ENCODE results near the gene INKA2.

The INKA2 gene

GRCh38 chr1:111769517-111770146, 30.4 kb upstream of the INKA2 start:
- TF ChIP-seq POLR2A (IDR thresholded peaks at IDR 0.05; ENCODE audit: low read depth, low read length), result 0 out of 2 replicates have a peak, but pooled peaks have one; percentile 15
- TF ChIP-seq POLR2AphosphoS5 (IDR thresholded peaks at IDR 0.05; ENCODE audit: low read depth, low read length), result no peak
- DNase-seq (ENCODE audit: insufficient read length) (no peak), FAIRE-seq (peak; percentile 70)

GRCh38 chr1:111768625-111769024, 29.4 kb upstream of the INKA2 start:
- TF ChIP-seq POLR2A (IDR thresholded peaks at IDR 0.05; ENCODE audit: low read depth, low read length) (no peak), POLR2AphosphoS5 (IDR thresholded peaks at IDR 0.05; ENCODE audit: low read depth, low read length) (no peak), TAF1 (IDR thresholded peaks at IDR 0.05; ENCODE audit: borderline replicate concordance, low read depth, low read length) (no peak)
- no peak for FAIRE-seq
- no peak for DNase-seq (ENCODE audit: insufficient read length)

GRCh38 chr1:111768023-111768422, 28.8 kb upstream of the INKA2 start:
- TF ChIP-seq POLR2A (IDR thresholded peaks at IDR 0.05; ENCODE audit: low read depth, low read length) (no peak), POLR2AphosphoS5 (IDR thresholded peaks at IDR 0.05; ENCODE audit: low read depth, low read length) (no peak)
- FAIRE-seq (no peak), DNase-seq (ENCODE audit: insufficient read length) (no peak)

- TF ChIP-seq POLR2A (IDR thresholded peaks at IDR 0.05; ENCODE audit: low read depth, low read length), result no peak
- TF ChIP-seq POLR2AphosphoS5 (IDR thresholded peaks at IDR 0.05; ENCODE audit: low read depth, low read length), result no peak
- DNase-seq (ENCODE audit: insufficient read length) (no peak), FAIRE-seq (no peak)
Measured at GRCh38 chr1:111762332-111762731, 23.1 kb upstream of the INKA2 start.

- TF ChIP-seq POLR2AphosphoS5 (IDR thresholded peaks at IDR 0.05; ENCODE audit: low read depth, low read length), result no peak
- no peak for TF ChIP-seq POLR2A (IDR thresholded peaks at IDR 0.05; ENCODE audit: low read depth, low read length)
- no peak for TF ChIP-seq TAF1 (IDR thresholded peaks at IDR 0.05; ENCODE audit: borderline replicate concordance, low read depth, low read length)
- no peak for DNase-seq (ENCODE audit: insufficient read length)
- FAIRE-seq, result no peak
Measured at GRCh38 chr1:111761717-111762116, 22.5 kb upstream of the INKA2 start.

- no peak for DNase-seq (ENCODE audit: insufficient read length)
- no peak for TF ChIP-seq TAF1 (IDR thresholded peaks at IDR 0.05; ENCODE audit: borderline replicate concordance, low read depth, low read length)
- no peak for TF ChIP-seq POLR2AphosphoS5 (IDR thresholded peaks at IDR 0.05; ENCODE audit: low read depth, low read length)
- no peak for TF ChIP-seq POLR2A (IDR thresholded peaks at IDR 0.05; ENCODE audit: low read depth, low read length)
- FAIRE-seq, result no peak
Measured at GRCh38 chr1:111758373-111758772, 19.2 kb upstream of the INKA2 start.

GRCh38 chr1:111756124-111756513, 16.9 kb upstream of the INKA2 start:
- TF ChIP-seq TAF1 (IDR thresholded peaks at IDR 0.05; ENCODE audit: borderline replicate concordance, low read depth, low read length) (no peak), POLR2A (IDR thresholded peaks at IDR 0.05; ENCODE audit: low read depth, low read length) (no peak), POLR2AphosphoS5 (IDR thresholded peaks at IDR 0.05; ENCODE audit: low read depth, low read length) (no peak)
- DNase-seq (ENCODE audit: insufficient read length) (no peak), FAIRE-seq (no peak)

GRCh38 chr1:111755331-111756123, 16.3 kb upstream of the INKA2 start, which contains the start of gene DDX20:
TSS of gene DDX20 (plus strand) at chr1:111755901. CDS start at chr1:111755925, 24 bp downstream.
- DNase-seq (ENCODE audit: insufficient read length) (peak; percentile 92), FAIRE-seq (peak; percentile 95)
- TF ChIP-seq TAF1 (IDR thresholded peaks at IDR 0.05; ENCODE audit: borderline replicate concordance, low read depth, low read length) (peak; percentile 87), POLR2AphosphoS5 (IDR thresholded peaks at IDR 0.05; ENCODE audit: low read depth, low read length) (peak; percentile 94), POLR2A (IDR thresholded peaks at IDR 0.05; ENCODE audit: low read depth, low read length) (peak; percentile 89)

GRCh38 chr1:111754984-111755330, 15.8 kb upstream of the INKA2 start:
- no peak for TF ChIP-seq TAF1 (IDR thresholded peaks at IDR 0.05; ENCODE audit: borderline replicate concordance, low read depth, low read length)
- no peak for TF ChIP-seq POLR2AphosphoS5 (IDR thresholded peaks at IDR 0.05; ENCODE audit: low read depth, low read length)
- TF ChIP-seq POLR2A (IDR thresholded peaks at IDR 0.05; ENCODE audit: low read depth, low read length), result no peak
- DNase-seq (ENCODE audit: insufficient read length) (no peak), FAIRE-seq (peak; percentile 14)

GRCh38 chr1:111751906-111752575, 12.8 kb upstream of the INKA2 start:
- TF ChIP-seq POLR2AphosphoS5 (IDR thresholded peaks at IDR 0.05; ENCODE audit: low read depth, low read length), result no peak
- no peak for TF ChIP-seq POLR2A (IDR thresholded peaks at IDR 0.05; ENCODE audit: low read depth, low read length)
- no peak for TF ChIP-seq TAF1 (IDR thresholded peaks at IDR 0.05; ENCODE audit: borderline replicate concordance, low read depth, low read length)
- no peak for FAIRE-seq
- DNase-seq (ENCODE audit: insufficient read length), result no peak

- FAIRE-seq, result no peak
- TF ChIP-seq POLR2AphosphoS5 (IDR thresholded peaks at IDR 0.05; ENCODE audit: low read depth, low read length) (no peak), TAF1 (IDR thresholded peaks at IDR 0.05; ENCODE audit: borderline replicate concordance, low read depth, low read length) (no peak), POLR2A (IDR thresholded peaks at IDR 0.05; ENCODE audit: low read depth, low read length) (no peak)
- DNase-seq (ENCODE audit: insufficient read length), result no peak
Measured at GRCh38 chr1:111750856-111751255, 11.7 kb upstream of the INKA2 start.

GRCh38 chr1:111749628-111750027, 10.4 kb upstream of the INKA2 start:
- no peak for FAIRE-seq
- TF ChIP-seq TAF1 (IDR thresholded peaks at IDR 0.05; ENCODE audit: borderline replicate concordance, low read depth, low read length) (no peak), POLR2A (IDR thresholded peaks at IDR 0.05; ENCODE audit: low read depth, low read length) (no peak), POLR2AphosphoS5 (IDR thresholded peaks at IDR 0.05; ENCODE audit: low read depth, low read length) (no peak)
- no peak for DNase-seq (ENCODE audit: insufficient read length)

Measured in GM12892 (cell line).